HG03196 (cell line): ENCODE results near the gene CCT4.
"Not testable (repeated sequence)": the region's sequence is repeated elsewhere in the genome, so short reads cannot be mapped to it uniquely, and the experiment has no call there.

ENCODE experiments used
- ATAC-seq: cut with Tn5 transposase; IDR thresholded peaks from one replicate; pipeline ENCODE4 v1.9.1; 2021; ENCODE audit not compliant: unreplicated experiment

The CCT4 gene

GRCh38 chr2:61888267-61889055, at the start of gene CCT4:
TSS of gene CCT4 (minus strand) at chr2:61888656. CDS start at chr2:61888507, 149 bp downstream.
- peak; percentile 90 for ATAC-seq

GRCh38 chr2:61937886-61938285, 49.4 kb upstream of the CCT4 start:
- no peak for ATAC-seq

GRCh38 chr2:61937098-61937497, 48.6 kb upstream of the CCT4 start:
- no peak for ATAC-seq

- no peak for ATAC-seq
Measured at GRCh38 chr2:61928826-61929461, 40.5 kb upstream of the CCT4 start.

- ATAC-seq: no peak
Measured at GRCh38 chr2:61926531-61927477, 38.3 kb upstream of the CCT4 start.

- no peak for ATAC-seq
Measured at GRCh38 chr2:61924895-61925663, 36.6 kb upstream of the CCT4 start.

- ATAC-seq: no peak
Measured at GRCh38 chr2:61922714-61923113, 34.3 kb upstream of the CCT4 start.

- no peak for ATAC-seq
Measured at GRCh38 chr2:61920548-61920947, 32.1 kb upstream of the CCT4 start.

GRCh38 chr2:61914794-61915193, 26.3 kb upstream of the CCT4 start:
- ATAC-seq: not testable (repeated sequence)

GRCh38 chr2:61911510-61911909, 23.1 kb upstream of the CCT4 start:
- no peak for ATAC-seq

- no peak for ATAC-seq
Measured at GRCh38 chr2:61910603-61911002, 22.1 kb upstream of the CCT4 start.

GRCh38 chr2:61909116-61909515, 20.7 kb upstream of the CCT4 start:
- no peak for ATAC-seq

GRCh38 chr2:61906186-61906470, 17.7 kb upstream of the CCT4 start:
- no peak for ATAC-seq

- peak; percentile 100 for ATAC-seq
Measured at GRCh38 chr2:61905372-61906185, 17.1 kb upstream of the CCT4 start, which contains the start of gene COMMD1. TSS of gene COMMD1 (plus strand) at chr2:61905674. CDS start at chr2:61905679, 5 bp downstream.

- ATAC-seq: no peak
Measured at GRCh38 chr2:61900281-61900680, 11.8 kb upstream of the CCT4 start.

- no peak for ATAC-seq
Measured at GRCh38 chr2:61898810-61899209, 10.4 kb upstream of the CCT4 start.

- no peak for ATAC-seq
Measured at GRCh38 chr2:61887717-61888266, 664 bp downstream of the CCT4 start.

GRCh38 chr2:61885896-61886603, 2.4 kb downstream of the CCT4 start:
- no peak for ATAC-seq

- ATAC-seq: no peak
Measured at GRCh38 chr2:61882850-61883249, 5.6 kb downstream of the CCT4 start.
